HG02678 (cell line): ENCODE measurements around the gene TCN2.
"Not testable (repeated sequence)": the region's sequence is repeated elsewhere in the genome, so short reads cannot be mapped to it uniquely, and the experiment has no call there.

Experiments used
- ATAC-seq: cut with Tn5 transposase; IDR thresholded peaks from one replicate; pipeline ENCODE4 v1.9.1; 2021; ENCODE audit warnings: mild to moderate bottlenecking, moderate library complexity; ENCODE audit not compliant: unreplicated experiment

The TCN2 gene

GRCh38 chr22:30606455-30607299 lies at the start of gene TCN2:
Gene TCN2 (plus strand): TSS chr22:30607174. CDS start chr22:30607332, 158 bp downstream.
- peak; percentile 61 for ATAC-seq

- ATAC-seq, result no peak
Observed at GRCh38 chr22:30557243-30557642, 49.7 kb upstream of the TCN2 start.

GRCh38 chr22:30559889-30560288 lies 47.1 kb upstream of the TCN2 start:
- ATAC-seq, result no peak

GRCh38 chr22:30560643-30561202 lies 46.3 kb upstream of the TCN2 start:
- not testable (repeated sequence) for ATAC-seq

GRCh38 chr22:30561402-30562189 lies 45.4 kb upstream of the TCN2 start:
- ATAC-seq, result no peak

- ATAC-seq, result no peak
Observed at GRCh38 chr22:30562366-30562765, 44.6 kb upstream of the TCN2 start.

- ATAC-seq, result no peak
Observed at GRCh38 chr22:30564045-30564760, 42.8 kb upstream of the TCN2 start.

GRCh38 chr22:30564761-30565119 lies 42.2 kb upstream of the TCN2 start:
- ATAC-seq, result no peak

- no peak for ATAC-seq
Observed at GRCh38 chr22:30565341-30565740, 41.6 kb upstream of the TCN2 start.

GRCh38 chr22:30566125-30566524 lies 40.8 kb upstream of the TCN2 start:
- no peak for ATAC-seq

GRCh38 chr22:30567277-30567676 lies 39.7 kb upstream of the TCN2 start:
- not testable (repeated sequence) for ATAC-seq

- no peak for ATAC-seq
Observed at GRCh38 chr22:30568137-30568805, 38.7 kb upstream of the TCN2 start.

GRCh38 chr22:30569674-30570202 lies 37.2 kb upstream of the TCN2 start:
- no peak for ATAC-seq

- no peak for ATAC-seq
Observed at GRCh38 chr22:30572210-30572609, 34.8 kb upstream of the TCN2 start.

GRCh38 chr22:30572840-30573593 lies 34.0 kb upstream of the TCN2 start:
- no peak for ATAC-seq

- ATAC-seq, result no peak
Observed at GRCh38 chr22:30573594-30574094, 33.3 kb upstream of the TCN2 start.

- no peak for ATAC-seq
Observed at GRCh38 chr22:30574095-30574981, 32.6 kb upstream of the TCN2 start, which contains the start of gene GAL3ST1. Gene GAL3ST1 (minus strand): TSS chr22:30574665. CDS start chr22:30557392, 17,273 bp downstream.

GRCh38 chr22:30574997-30575671 lies 31.8 kb upstream of the TCN2 start:
- no peak for ATAC-seq
